Smooth muscle cell (in vitro differentiated cells): ENCODE data around the gene TFG. TPM values are rescaled to one million over a fixed set of nuclear protein-coding genes. Genes with fewer than 3 reads are reported as not detected.

Experiments used
- DNase-seq: peaks from one replicate; lab custom pipeline; 2025; ENCODE audit not compliant: unreplicated experiment; lab: John Stamatoyannopoulos, UW
- H2AFZ ChIP-seq: fragments of 200-600 bp; sonication (generic); 2 replicates; pipeline ENCODE4 v1.6.0; 2016; ENCODE audit warnings: antibody characterized with exemption, low read depth, mild to moderate bottlenecking
- H3F3A ChIP-seq: fragments of 200-600 bp; sonication (generic); 2 replicates; pipeline ENCODE4 v1.6.0; 2017; ENCODE audit warnings: antibody characterized with exemption, low read depth
- H3K27ac ChIP-seq: fragments of 200-600 bp; sonication (generic); 2 replicates; pipeline ENCODE4 v1.5.1; 2016; ENCODE audit warnings: low read depth, mild to moderate bottlenecking
- H3K27me3 ChIP-seq: fragments of 200-600 bp; sonication (generic); 2 replicates; pipeline ENCODE4 v1.6.1; 2016; ENCODE audit warnings: low read depth, mild to moderate bottlenecking
- H3K36me3 ChIP-seq: fragments of 200-600 bp; sonication (generic); 2 replicates; pipeline ENCODE4 v1.5.1; 2016; ENCODE audit warnings: low read depth
- H3K4me1 ChIP-seq: fragments of 200-600 bp; sonication (generic); 2 replicates; pipeline ENCODE4 v1.5.1; 2016; ENCODE audit warnings: low read depth
- H3K4me2 ChIP-seq: fragments of 200-600 bp; sonication (generic); 2 replicates; pipeline ENCODE4 v1.6.0; 2016; ENCODE audit warnings: mild to moderate bottlenecking
- H3K4me3 ChIP-seq: fragments of 200-600 bp; sonication (generic); 2 replicates; pipeline ENCODE4 v1.5.1; 2016; ENCODE audit warnings: mild to moderate bottlenecking
- H3K79me2 ChIP-seq: fragments of 200-600 bp; sonication (generic); 2 replicates; pipeline ENCODE4 v1.6.0; 2016; ENCODE audit warnings: low read depth, mild to moderate bottlenecking
- H3K9ac ChIP-seq: fragments of 200-600 bp; sonication (generic); 2 replicates; pipeline ENCODE4 v1.6.0; 2016; ENCODE audit warnings: low read depth
- H3K9me3 ChIP-seq: fragments of 200-600 bp; sonication (generic); replicated peaks from 2 replicates; pipeline ENCODE4 v1.5.1; 2016; ENCODE audit warnings: low read depth
- H4K20me1 ChIP-seq: fragments of 200-600 bp; sonication (generic); 2 replicates; pipeline ENCODE4 v1.6.0; 2016; ENCODE audit warnings: low read depth
- WGBS: methylation state at CpG from one replicate; pipeline ENCODE4 v1.1.7; 2016; ENCODE audit warnings: low lambda C conversion rate; 5-methylcytosine and 5-hydroxymethylcytosine counted together
- polyA plus RNA-seq: library from polyadenylated mRNA; unstranded; fragments of >200 nt; fragmentation: Nextera tagmentation; extraction: Ambion mirVana; gene quantifications from 2 replicates; pipeline ENCODE4 v1.2.1, GENCODE V29; 2016
- total RNA-seq: library from RNA; depleted of rRNA; stranded (reverse); fragments of >200 nt; gene quantifications from 2 replicates; pipeline ENCODE4 v1.2.3, GENCODE V29; 2014
- TF ChIP-seq, protein P1 (sequence below): fragments of 200-600 bp; sonication (generic); IDR thresholded peaks from 2 replicates; pipeline ENCODE4 v1.5.1; 2017; ENCODE audit warnings: borderline replicate concordance, mild to moderate bottlenecking, antibody characterized with exemption; ENCODE audit not compliant: insufficient read depth, poor library complexity, severe bottlenecking

Gene TFG
- total and polyA plus RNA-seq, 2 experiments from 2014 or later: 205 to 246 TPM

DNA sequence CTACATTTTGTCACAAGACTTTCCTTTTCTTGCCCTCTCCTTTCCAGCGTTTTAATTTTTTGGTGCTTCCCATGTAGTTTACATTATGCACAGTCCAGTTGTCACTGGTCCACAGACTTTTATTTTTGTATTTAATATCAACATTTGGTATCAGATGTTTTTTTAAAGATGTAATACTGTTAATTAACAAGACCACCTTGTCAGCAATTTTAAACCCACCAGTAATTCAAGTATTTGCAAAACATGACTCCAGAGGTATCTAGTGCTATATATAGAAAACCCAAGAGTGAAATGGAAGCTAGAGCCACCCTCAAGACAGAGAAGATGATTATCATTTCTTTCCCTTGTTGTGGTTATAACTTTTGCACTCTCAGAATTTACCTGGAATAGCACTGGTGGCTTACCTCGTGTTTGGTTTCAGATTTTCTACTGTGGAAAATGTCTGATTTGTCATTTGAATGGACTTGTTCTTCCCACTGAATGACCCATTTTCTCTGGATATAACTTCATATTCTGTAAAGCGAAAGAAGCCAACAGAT lies 56.2 kb downstream of the TFG start:
- Histone ChIP-seq H3K79me2 (no peaks in the 10 kb centered on the region), H3K27ac (no peak overlapping the region), H3K4me3 (no peak overlapping the region), H3K4me1 (peaks cover 8% of the 10 kb centered on the region), H3K9ac (no peak overlapping the region), H4K20me1 (no peaks in the 10 kb centered on the region), H3K9me3 (no peaks in the 10 kb centered on the region), H3K4me2 (no peak overlapping the region), H3K36me3 (no peaks in the 10 kb centered on the region), H3F3A (no peaks in the 10 kb centered on the region), H2AFZ (no peak overlapping the region), H3K27me3 (no peaks in the 10 kb centered on the region)
- DNase-seq: no peak
- TF ChIP-seq, protein P1, sequence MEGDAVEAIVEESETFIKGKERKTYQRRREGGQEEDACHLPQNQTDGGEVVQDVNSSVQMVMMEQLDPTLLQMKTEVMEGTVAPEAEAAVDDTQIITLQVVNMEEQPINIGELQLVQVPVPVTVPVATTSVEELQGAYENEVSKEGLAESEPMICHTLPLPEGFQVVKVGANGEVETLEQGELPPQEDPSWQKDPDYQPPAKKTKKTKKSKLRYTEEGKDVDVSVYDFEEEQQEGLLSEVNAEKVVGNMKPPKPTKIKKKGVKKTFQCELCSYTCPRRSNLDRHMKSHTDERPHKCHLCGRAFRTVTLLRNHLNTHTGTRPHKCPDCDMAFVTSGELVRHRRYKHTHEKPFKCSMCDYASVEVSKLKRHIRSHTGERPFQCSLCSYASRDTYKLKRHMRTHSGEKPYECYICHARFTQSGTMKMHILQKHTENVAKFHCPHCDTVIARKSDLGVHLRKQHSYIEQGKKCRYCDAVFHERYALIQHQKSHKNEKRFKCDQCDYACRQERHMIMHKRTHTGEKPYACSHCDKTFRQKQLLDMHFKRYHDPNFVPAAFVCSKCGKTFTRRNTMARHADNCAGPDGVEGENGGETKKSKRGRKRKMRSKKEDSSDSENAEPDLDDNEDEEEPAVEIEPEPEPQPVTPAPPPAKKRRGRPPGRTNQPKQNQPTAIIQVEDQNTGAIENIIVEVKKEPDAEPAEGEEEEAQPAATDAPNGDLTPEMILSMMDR: no peak
- 88% methylated on average over 3 of the region's 3 CpGs for WGBS

DNA sequence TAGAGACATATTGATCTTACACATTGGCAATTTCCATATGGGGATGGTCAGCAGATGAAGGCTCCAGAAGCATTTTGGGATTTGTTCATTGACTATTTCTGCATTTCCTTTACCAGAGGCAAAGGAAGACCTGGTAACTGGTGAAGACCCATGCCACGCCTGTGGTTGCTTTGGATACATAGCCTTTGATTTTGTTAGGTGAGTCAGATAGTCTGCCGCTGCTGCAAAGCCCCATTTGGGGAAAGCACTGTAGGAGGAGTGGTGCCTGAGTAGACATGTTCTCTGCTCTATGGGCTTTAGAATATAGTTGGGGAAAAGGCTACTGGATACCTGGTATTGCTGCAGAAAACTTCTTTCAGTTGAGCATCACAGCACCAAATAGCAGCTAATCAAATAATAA lies 56.8 kb downstream of the TFG start:
- Histone ChIP-seq H3K9ac (no peak overlapping the region), H3K79me2 (no peaks in the 10 kb centered on the region), H3K4me1 (peaks cover 7% of the 10 kb centered on the region), H3K36me3 (no peaks in the 10 kb centered on the region), H3K9me3 (no peaks in the 10 kb centered on the region), H3K4me3 (no peak overlapping the region), H2AFZ (no peak overlapping the region), H4K20me1 (no peaks in the 10 kb centered on the region), H3K27ac (no peak overlapping the region), H3F3A (no peaks in the 10 kb centered on the region), H3K27me3 (no peaks in the 10 kb centered on the region), H3K4me2 (no peak overlapping the region)
- 78% methylated on average over 2 of the region's 2 CpGs for WGBS
- no peak for DNase-seq
- TF ChIP-seq, protein P1: no peak

DNA sequence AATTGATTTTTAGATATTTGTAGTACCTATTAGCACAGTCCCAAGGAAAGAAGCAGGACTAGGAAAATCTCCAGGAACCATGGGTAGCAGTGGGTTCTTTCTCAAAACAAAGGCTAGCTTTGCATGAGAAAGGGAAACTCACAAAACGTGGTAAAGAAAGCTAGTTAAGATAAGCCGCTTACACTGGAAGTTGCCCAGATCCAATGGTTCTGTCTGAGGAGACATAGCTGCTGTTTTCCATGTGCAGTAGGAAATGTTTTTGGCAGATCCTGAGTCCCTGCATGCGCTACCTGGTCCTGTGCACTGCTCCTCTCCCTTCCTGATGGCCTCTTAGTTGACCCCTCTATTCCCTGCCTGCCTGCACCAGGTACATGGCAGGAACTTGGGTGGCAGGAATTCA lies 60.4 kb downstream of the TFG start:
- Histone ChIP-seq H4K20me1 (no peaks in the 10 kb centered on the region), H3K9me3 (no peaks in the 10 kb centered on the region), H3K27me3 (no peaks in the 10 kb centered on the region), H3K27ac (no peak overlapping the region), H3F3A (no peaks in the 10 kb centered on the region), H3K79me2 (no peaks in the 10 kb centered on the region), H3K4me3 (no peak overlapping the region), H3K9ac (no peak overlapping the region), H3K4me2 (no peak overlapping the region), H2AFZ (no peak overlapping the region), H3K4me1 (no peaks in the 10 kb centered on the region), H3K36me3 (no peaks in the 10 kb centered on the region)
- 50% methylated on average over 3 of the region's 3 CpGs for WGBS
- DNase-seq: no peak
- TF ChIP-seq, protein P1: no peak

DNA sequence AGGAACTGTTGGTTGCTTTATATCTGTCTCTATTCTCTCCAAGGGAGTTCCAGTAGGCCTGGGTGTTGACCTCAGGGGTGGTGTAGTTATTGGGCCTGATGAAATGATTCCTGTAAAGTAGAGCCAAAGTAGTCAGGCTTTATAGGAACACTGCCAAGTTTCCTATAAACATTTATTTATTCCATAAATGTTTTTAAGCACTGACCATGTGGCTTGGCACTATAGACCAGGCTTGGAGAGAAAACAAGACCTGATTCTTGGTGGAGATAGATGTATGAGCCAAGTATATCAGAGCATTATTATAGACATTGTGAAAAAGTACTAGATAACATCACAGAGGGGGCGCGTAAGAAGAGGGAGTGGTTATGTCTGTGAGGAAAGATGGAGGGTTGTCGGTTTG lies 65.9 kb downstream of the TFG start:
- TF ChIP-seq, protein P1: no peak
- no peak overlapping the region for H3K4me3 ChIP-seq
- no peak overlapping the region for H3K27ac ChIP-seq
- H3K36me3 ChIP-seq: no peaks in the 10 kb centered on the region
- H3K27me3 ChIP-seq: no peaks in the 10 kb centered on the region
- H3K9ac ChIP-seq: no peak overlapping the region
- no peaks in the 10 kb centered on the region for H3K4me1 ChIP-seq
- no peaks in the 10 kb centered on the region for H4K20me1 ChIP-seq
- H2AFZ ChIP-seq: no peak overlapping the region
- no peaks in the 10 kb centered on the region for H3K9me3 ChIP-seq
- no peaks in the 10 kb centered on the region for H3K79me2 ChIP-seq
- no peak for DNase-seq
- WGBS: 97% methylated on average over 3 of the region's 3 CpGs
- no peak overlapping the region for H3K4me2 ChIP-seq
- H3F3A ChIP-seq: no peaks in the 10 kb centered on the region
